ENCODE results near the gene SLC6A17.

The SLC6A17 gene

GRCh38 chr1:110241516-110241915 is 91.2 kb downstream of the SLC6A17 start:
- DNase-seq (ENCODE audit: low spot score): no peak
- Histone ChIP-seq H3K27ac (ENCODE audit: poor library complexity, severe bottlenecking) (no peak overlapping the region), H3K4me1 (ENCODE audit: insufficient read depth, poor library complexity, severe bottlenecking) (no peaks in the 10 kb centered on the region), H3K4me3 (ENCODE audit: severe bottlenecking) (no peak overlapping the region), H3K27me3 (ENCODE audit: insufficient read depth, poor library complexity, severe bottlenecking) (no peaks in the 10 kb centered on the region), H3K36me3 (ENCODE audit: low read depth) (no peaks in the 10 kb centered on the region), H3K9me3 (ENCODE audit: severe bottlenecking) (no peaks in the 10 kb centered on the region)
- no peak for ATAC-seq (ENCODE audit: low read depth)
- TF ChIP-seq CTCF (IDR thresholded peaks at IDR 0.05; ENCODE audit: poor library complexity, severe bottlenecking): no peak

DNA sequence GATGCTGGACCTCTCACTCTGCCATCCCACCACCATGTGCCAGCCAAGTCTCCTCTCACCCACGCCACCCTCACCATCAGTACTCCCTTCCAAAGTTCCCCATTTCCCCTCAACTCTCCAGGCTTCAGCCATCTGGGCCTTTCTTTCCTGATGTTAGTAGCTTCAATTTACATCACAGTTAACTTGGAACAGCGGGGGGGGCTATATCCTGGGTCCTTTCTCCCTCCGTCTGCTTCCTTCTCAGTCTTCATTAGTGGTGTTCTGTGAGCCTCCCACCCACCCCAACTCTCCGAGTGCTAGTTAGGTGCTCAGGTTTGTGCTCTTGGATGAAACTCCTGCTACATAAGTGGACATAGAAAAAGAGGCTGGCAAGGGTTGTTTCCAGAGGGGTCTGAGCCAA is 91.8 kb downstream of the SLC6A17 start:
- no peak overlapping the region for H3K27ac ChIP-seq (ENCODE audit: poor library complexity, severe bottlenecking)
- H3K27me3 ChIP-seq (ENCODE audit: insufficient read depth, poor library complexity, severe bottlenecking): no peaks in the 10 kb centered on the region
- H3K9me3 ChIP-seq (ENCODE audit: severe bottlenecking): no peaks in the 10 kb centered on the region

GRCh38 chr1:110242731-110243130 is 92.4 kb downstream of the SLC6A17 start:
- Histone ChIP-seq H3K9me3 (ENCODE audit: severe bottlenecking) (no peaks in the 10 kb centered on the region), H3K4me1 (ENCODE audit: insufficient read depth, poor library complexity, severe bottlenecking) (no peaks in the 10 kb centered on the region), H3K36me3 (ENCODE audit: low read depth) (no peaks in the 10 kb centered on the region), H3K27ac (ENCODE audit: poor library complexity, severe bottlenecking) (no peak overlapping the region), H3K27me3 (ENCODE audit: insufficient read depth, poor library complexity, severe bottlenecking) (no peaks in the 10 kb centered on the region), H3K4me3 (ENCODE audit: severe bottlenecking) (no peak overlapping the region)
- DNase-seq (ENCODE audit: low spot score) (no peak), ATAC-seq (ENCODE audit: low read depth) (no peak)
- TF ChIP-seq CTCF (IDR thresholded peaks at IDR 0.05; ENCODE audit: poor library complexity, severe bottlenecking): no peak

More for the DNA sequence above, 91.8 kb downstream of the SLC6A17 start:
- H3K4me3 ChIP-seq (ENCODE audit: severe bottlenecking): no peak overlapping the region
- no peak for TF ChIP-seq CTCF (IDR thresholded peaks at IDR 0.05; ENCODE audit: poor library complexity, severe bottlenecking)
- DNase-seq (ENCODE audit: low spot score): no peak
- no peaks in the 10 kb centered on the region for H3K4me1 ChIP-seq (ENCODE audit: insufficient read depth, poor library complexity, severe bottlenecking)
- no peaks in the 10 kb centered on the region for H3K36me3 ChIP-seq (ENCODE audit: low read depth)
- ATAC-seq (ENCODE audit: low read depth): no peak

DNA sequence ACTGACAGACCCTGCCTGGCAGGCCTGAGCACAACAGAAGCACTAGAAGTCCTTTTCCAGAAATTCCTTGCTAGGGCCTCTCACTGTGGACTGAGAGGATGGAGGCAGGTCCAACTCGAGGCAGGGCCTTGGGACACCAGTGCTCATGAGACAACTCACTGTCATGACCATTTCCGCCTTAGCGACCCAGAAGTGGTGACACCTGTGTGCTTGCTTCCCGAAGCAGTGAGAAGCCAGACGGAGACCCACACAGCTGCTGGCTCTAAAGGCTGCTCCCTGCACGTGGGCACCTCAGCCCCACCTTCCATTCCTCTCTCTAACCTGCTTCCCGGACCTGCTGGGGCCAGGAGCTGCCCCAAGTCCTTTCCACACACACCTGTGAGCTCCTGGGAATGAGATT is 92.9 kb downstream of the SLC6A17 start:
- no peak overlapping the region for H3K27ac ChIP-seq (ENCODE audit: poor library complexity, severe bottlenecking)
- H3K4me3 ChIP-seq (ENCODE audit: severe bottlenecking): no peak overlapping the region
- DNase-seq (ENCODE audit: low spot score) (peak; percentile 26), ATAC-seq (ENCODE audit: low read depth) (no peak)
- no peaks in the 10 kb centered on the region for H3K9me3 ChIP-seq (ENCODE audit: severe bottlenecking)
- H3K4me1 ChIP-seq (ENCODE audit: insufficient read depth, poor library complexity, severe bottlenecking): no peaks in the 10 kb centered on the region
- TF ChIP-seq CTCF (IDR thresholded peaks at IDR 0.05; ENCODE audit: poor library complexity, severe bottlenecking): no peak
- H3K36me3 ChIP-seq (ENCODE audit: low read depth): no peaks in the 10 kb centered on the region
- H3K27me3 ChIP-seq (ENCODE audit: insufficient read depth, poor library complexity, severe bottlenecking): no peaks in the 10 kb centered on the region

DNA sequence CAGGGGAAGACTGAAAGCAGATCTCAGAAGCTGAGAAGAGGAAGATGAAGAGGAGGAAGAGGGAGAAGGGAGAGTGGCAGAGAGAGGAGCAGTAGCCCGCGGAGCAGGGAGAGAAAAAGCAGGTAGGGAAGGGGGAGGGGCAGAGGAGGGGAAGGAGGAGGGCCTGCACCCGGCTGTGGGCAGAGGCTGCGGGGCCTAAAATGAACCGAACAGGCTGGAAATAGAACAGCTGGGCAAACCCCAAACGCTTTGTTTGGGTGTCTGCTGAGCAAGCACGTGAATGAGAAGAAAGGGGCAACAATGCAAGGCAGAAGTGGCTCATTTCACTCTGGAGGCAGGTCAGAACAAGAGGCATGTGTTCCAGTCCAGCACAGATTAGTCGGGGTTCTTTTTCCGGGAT is 93.3 kb downstream of the SLC6A17 start:
- no peak for TF ChIP-seq CTCF (IDR thresholded peaks at IDR 0.05; ENCODE audit: poor library complexity, severe bottlenecking)
- no peak for DNase-seq (ENCODE audit: low spot score)
- no peaks in the 10 kb centered on the region for H3K9me3 ChIP-seq (ENCODE audit: severe bottlenecking)
- no peaks in the 10 kb centered on the region for H3K27me3 ChIP-seq (ENCODE audit: insufficient read depth, poor library complexity, severe bottlenecking)
- no peak overlapping the region for H3K4me3 ChIP-seq (ENCODE audit: severe bottlenecking)
- H3K4me1 ChIP-seq (ENCODE audit: insufficient read depth, poor library complexity, severe bottlenecking): no peaks in the 10 kb centered on the region
- ATAC-seq (ENCODE audit: low read depth): no peak
- H3K36me3 ChIP-seq (ENCODE audit: low read depth): no peaks in the 10 kb centered on the region
- no peak overlapping the region for H3K27ac ChIP-seq (ENCODE audit: poor library complexity, severe bottlenecking)

Measured in RWPE2 (cell line).